Hematopoietic multipotent progenitor cell treated with erythropoietin and hydrocortisone succinate and interleukin-3 and kit ligand, for 6 days (in vitro differentiated cells): ENCODE results near the gene NME4.

Source experiments
- DNase-seq: peaks from one replicate; pipeline ENCODE4 v3.0.0-alpha.2; 2015

The NME4 gene

DNA sequence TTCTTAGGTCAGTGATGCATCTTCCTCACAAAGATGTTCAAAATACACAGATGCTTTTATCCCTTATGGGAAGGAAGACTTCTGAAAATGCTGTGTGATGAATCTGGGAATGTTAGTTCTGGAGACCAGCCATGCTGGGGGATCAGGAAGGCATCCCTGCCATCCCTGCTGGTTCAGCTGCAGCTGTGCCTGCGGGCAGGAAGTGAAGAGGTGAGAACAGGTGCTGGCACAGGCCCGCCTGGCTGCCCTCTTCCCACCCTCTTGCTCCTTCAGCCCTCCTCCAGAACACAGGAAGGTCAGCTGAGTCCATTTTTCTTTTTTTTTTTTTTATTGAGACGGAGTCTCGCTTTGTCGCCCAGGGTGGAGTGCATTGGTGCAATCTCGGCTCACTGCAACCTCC lies 43.6 kb downstream of the NME4 start:
- DNase-seq, result no peak

DNA sequence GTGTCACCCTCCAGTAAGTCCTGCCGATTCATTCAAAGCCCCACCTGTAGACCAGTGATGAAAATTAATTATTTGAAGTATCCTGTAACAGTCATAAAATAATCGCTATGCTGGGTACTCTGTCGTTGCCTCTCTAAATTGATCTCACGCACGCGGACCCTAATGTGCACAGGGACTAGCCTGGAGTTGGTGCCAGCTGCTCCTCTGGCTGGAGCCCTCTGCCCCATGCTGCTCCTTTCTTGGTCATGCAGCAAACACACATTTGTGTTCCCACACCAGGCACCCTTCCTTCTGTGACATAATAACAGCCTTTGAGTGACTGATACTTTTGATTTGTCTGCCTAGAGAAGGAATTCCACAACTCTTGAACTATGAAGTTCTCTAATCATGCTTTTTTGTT lies 44.4 kb downstream of the NME4 start:
- DNase-seq, result no peak

DNA sequence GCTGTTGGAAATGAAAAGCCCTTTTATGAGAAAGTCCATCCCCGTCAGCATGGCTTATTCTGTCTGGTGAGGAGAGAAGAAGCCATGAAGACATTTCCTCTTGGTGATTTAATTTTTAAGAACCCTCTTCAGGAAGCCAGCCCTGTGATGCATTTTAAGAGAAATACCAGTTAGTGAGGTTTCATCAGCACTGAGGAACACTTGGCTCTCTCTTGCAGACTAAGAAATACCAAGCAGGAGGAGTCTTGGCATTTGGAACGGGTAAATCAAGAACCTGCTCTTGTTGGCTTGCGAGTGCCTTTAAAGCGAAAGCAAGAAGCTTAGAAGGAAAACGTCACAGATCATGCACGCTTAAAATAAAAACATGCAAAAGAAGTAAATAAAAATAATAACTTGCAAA lies 46.0 kb downstream of the NME4 start:
- no peak for DNase-seq

DNA sequence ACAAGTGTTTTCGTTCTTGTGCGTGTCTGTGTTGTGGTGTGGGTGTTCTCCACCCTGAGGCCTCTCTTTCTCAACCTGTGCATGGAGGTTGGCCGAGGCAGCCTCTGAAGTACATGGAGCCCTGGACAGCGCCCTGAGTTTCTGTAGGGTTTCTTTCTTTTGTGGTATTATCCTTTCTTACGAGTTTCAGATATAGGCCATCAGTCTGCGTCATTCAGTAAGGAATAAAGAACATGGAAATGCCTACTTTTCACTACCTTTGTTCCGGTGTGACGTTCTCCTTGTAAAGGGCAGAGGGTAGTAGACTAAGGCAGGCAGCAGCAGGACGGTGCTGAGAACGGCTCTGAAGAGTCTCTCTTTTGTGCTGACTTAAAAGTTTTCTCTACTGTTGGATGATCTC lies 47.0 kb downstream of the NME4 start:
- DNase-seq, result no peak

DNA sequence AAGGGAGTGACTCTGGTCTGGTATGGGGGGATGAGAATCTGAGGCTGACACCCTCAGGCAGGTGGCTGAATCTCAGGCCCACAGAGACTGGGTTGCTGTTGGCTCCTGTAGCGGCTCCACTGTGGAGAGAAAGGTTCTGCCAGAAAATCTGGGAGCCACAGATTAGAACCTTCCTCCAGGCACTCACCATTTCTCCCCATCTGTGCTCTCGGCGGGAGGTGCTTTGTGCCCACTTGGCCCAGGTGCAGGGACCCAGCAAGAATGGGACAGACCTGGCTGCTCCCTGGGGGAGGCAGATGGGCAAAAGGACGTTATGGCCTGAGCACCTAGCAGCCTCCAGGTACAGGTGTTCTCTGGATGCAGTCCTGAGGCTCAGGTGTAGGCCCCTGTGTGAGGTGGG lies 48.6 kb downstream of the NME4 start:
- DNase-seq, result no peak
